GM18508 (cell line): ENCODE data around the gene ZFYVE9.
"Not testable (repeated sequence)": the region's sequence is repeated elsewhere in the genome, so short reads cannot be mapped to it uniquely, and the experiment has no call there.

Experiments used
- ATAC-seq: cut with Tn5 transposase; IDR thresholded peaks from one replicate; pipeline ENCODE4 v1.9.1; 2021; ENCODE audit warnings: moderate number of reproducible peaks; ENCODE audit not compliant: insufficient read depth, unreplicated experiment

The ZFYVE9 gene, protein sequence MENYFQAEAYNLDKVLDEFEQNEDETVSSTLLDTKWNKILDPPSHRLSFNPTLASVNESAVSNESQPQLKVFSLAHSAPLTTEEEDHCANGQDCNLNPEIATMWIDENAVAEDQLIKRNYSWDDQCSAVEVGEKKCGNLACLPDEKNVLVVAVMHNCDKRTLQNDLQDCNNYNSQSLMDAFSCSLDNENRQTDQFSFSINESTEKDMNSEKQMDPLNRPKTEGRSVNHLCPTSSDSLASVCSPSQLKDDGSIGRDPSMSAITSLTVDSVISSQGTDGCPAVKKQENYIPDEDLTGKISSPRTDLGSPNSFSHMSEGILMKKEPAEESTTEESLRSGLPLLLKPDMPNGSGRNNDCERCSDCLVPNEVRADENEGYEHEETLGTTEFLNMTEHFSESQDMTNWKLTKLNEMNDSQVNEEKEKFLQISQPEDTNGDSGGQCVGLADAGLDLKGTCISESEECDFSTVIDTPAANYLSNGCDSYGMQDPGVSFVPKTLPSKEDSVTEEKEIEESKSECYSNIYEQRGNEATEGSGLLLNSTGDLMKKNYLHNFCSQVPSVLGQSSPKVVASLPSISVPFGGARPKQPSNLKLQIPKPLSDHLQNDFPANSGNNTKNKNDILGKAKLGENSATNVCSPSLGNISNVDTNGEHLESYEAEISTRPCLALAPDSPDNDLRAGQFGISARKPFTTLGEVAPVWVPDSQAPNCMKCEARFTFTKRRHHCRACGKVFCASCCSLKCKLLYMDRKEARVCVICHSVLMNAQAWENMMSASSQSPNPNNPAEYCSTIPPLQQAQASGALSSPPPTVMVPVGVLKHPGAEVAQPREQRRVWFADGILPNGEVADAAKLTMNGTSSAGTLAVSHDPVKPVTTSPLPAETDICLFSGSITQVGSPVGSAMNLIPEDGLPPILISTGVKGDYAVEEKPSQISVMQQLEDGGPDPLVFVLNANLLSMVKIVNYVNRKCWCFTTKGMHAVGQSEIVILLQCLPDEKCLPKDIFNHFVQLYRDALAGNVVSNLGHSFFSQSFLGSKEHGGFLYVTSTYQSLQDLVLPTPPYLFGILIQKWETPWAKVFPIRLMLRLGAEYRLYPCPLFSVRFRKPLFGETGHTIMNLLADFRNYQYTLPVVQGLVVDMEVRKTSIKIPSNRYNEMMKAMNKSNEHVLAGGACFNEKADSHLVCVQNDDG (N-terminal part only)

DNA sequence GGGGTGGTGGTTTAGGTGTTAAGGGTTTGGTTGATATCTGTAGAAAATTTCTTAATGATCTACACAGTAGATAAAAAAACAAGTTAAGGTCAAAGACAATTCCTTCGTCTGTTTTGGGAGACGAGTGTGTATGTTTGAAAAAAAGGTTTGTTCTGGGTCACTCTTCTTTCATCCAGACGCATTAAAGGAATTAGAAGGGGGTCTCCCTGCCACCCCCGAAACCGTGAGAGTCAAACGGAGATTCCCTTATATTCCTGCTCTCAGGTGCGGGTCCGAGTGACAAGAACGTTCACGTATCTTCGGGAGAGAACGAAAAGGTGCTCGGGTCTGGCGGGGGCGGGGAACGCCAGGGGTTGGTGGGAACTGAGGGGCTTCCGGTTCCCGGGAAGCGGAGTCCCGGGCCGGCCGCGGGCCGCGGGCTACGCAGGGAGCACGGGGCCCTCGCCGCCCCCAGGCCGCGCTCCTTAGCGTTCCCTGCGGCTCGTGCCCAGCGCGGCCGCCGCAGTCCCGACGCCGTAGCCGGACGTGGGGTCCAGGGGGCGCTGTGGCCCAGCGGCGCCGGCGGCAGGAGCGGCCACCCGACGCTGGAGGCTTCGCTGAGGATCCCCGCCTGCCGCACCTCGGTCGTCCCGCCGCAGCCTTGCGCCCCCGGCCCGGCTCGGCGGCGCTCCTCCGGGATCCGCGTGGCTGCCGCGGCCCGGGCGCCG lies at the start of gene ZFYVE9:
Gene ZFYVE9, plus strand, starts transcription at position 577 of the 707 bp plus-strand sequence. CDS start 91,118 bp downstream, outside the sequence.
- ATAC-seq: no peak

DNA sequence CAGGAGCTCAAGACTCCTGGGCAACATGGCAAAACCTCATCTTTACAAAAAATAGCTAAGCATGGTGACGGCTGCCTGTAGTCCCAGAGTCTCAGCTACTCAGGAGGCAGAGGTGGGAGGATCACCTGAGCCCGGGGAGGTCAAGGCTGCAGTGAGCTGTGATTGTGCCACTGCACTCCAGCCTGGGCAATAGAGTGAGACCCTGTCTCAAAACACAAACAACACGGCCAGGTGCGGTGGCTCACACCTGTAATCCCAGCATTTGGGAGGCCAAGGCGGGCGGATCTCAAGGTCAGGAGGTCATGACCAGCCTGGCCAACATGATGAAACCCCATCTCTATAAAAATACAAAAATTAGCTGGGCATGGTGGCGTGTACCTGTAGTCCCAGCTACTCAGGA lies 47.6 kb upstream of the ZFYVE9 start:
- not testable (repeated sequence) for ATAC-seq

DNA sequence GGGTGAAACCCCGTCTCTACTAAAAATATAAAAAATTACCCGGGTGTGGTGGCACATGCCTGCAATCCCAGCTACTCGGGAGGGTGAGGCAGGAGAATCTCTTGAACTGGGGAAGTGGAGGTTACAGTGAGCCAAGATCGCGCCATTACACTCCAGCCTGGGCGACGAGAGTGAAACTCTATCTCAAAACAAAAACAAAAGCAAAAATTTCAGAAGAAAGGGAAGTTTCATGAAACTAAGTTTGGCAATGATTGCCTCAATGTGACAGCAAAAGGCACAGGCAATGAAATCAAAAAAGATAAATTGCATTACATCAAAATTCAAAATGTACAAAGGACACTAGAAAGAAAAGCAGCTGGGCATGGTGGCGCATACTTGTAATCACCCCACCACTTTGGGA lies 45.7 kb upstream of the ZFYVE9 start:
- no peak for ATAC-seq

DNA sequence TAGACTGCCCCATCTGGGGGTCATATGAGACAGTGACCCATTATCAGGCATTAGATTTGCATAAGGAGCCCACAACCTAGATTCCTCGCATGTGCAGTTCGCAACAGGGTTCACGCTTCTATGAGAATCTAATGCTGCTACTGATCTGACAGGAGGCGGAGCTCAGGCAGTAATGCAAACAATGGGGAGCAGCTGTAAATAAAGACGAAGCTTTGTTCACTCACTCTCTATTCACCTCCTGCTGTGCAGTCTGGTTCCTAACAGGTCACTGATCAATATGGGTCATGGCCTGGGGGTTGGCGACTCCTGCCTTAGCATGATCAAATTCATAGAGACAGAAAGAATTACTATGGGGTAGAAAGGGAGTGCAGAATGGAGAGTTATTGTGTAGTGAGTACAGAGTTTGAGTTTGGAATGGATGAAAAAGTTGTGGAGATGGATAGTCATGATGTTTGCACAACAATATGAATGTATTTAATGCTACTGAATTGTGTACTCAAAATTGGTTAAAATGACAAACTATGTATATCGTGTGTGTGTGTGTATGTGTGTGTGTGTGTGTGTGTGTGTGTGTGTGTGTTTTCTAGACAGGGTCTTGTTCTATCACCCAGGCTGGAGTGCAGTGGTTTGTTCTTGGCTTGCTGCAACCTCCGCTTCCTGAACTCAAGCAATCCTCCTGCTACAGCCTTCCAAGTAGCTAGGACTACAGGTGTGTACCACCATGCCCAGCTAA lies 43.6 kb upstream of the ZFYVE9 start:
- no peak for ATAC-seq

DNA sequence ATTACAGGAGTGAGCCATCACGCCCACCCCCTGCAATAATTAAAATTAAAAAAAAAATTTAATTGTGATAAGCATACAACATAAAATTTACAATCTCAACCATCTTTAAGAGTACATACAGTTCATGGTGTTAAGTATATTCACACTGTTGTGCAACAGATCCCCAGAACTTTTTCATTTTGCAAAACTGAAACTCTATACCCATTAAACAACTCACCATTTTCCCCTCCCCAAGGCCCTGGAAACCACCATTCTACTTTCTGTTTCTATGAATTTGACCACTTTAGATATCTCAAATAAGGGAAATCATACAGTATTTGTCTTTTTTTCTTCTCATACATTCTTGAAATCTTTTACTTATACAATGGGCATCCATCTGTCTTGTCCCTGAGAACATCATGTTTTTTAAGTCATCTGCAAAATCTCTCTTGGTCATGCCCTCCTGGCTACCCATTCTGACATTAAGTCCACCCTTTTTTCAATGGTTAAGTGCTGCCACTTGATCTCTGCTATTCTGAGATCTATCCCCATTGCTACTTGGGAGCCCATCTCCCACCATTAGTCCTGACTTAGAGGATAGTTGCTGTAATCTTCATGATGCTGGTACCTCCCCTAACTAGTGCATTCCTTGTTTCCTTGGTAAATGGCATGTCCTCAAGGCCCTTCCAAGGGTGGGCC lies 39.4 kb upstream of the ZFYVE9 start:
- ATAC-seq: peak; percentile 60

DNA sequence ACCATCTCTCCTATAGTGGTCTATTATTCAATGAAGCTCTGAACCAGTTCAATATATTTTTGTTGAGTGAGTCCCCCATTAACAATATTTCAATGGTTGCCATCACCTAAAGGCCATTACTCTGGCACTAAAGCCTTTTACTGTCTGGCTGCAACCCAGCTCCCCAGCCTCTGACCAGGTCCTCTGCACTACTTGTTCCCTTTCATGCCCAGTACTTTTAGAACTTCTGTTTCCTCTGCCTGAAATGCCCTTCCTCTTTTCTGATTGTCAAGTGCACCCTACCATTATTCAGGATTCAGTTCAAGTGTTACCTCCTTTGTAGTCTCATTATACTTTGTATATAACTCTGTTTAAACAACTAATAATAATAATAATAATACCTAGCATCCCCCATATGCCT lies 30.4 kb upstream of the ZFYVE9 start:
- ATAC-seq: no peak

DNA sequence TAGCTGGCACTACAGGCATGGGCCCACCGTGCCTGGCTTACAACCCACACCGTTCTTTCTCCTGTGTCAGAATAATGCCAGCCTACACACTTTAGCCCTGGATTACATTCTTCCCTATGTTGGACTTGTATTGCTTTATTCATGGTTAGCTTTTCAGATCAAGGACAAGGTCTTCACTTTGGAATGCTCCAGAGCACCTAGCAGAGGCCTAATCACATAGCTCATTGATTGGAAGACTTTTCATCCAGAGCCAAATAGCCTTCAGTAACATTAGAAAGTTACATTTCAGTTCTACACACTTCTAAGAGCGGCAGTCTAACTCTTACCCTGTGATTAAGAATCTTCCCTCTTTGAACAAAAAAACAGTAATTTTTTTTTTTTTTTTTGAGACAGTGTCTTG lies 29.4 kb upstream of the ZFYVE9 start:
- ATAC-seq: no peak

DNA sequence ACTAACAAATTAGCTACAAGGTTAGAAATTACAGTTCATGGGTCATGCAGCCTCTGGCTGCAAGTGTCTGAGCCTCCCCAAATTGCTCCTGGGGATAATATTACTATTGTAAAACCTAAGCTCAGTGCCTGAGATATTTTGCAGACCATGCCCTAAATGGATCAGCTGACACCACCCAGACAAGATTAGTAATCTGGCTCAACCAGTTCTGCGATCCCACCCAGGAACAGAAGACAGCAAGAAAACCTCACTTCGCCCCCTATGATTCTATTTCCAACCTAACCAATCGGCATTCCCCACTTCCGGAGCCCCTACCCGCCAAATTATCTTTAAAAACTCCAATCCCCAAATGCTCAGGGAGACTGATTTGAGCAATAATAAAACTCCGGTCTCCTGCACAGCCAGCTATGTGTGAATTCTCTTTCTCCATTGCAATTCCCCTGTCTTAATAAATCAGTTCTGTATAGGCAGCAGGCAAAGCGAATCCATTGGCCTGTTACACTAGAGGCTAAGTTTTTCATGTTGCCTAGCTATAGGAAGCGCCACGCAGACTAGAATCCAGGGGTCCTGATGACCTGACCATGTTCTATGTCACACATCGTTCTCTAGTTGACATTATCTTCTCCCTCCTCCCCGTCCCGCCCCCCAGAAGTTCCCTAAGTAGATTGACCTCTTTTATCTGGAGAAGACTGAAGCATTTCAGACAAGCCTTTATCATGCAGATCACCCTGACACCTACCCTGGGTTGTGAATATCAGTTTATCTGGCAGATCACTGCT lies 22.4 kb upstream of the ZFYVE9 start:
- no peak for ATAC-seq

DNA sequence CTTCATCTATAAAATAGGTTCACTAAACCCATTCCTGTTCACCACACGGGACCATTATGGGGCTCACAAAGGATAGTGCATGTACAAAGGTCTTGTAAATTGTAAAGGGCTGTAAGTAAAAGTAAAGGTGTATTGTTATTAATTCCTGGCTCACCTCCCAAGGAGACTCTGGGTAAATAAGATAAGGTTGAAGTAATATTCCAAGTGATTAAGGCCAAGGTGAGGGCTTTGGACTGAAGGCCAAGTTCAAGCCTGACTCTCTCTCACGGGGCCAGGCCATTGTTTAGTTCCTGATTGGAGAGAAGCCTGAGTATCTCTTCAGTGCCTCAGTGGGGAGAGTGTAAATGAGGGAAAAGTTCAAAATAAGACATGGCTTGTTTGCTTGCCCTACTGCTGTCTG lies 19.5 kb upstream of the ZFYVE9 start:
- ATAC-seq: no peak

DNA sequence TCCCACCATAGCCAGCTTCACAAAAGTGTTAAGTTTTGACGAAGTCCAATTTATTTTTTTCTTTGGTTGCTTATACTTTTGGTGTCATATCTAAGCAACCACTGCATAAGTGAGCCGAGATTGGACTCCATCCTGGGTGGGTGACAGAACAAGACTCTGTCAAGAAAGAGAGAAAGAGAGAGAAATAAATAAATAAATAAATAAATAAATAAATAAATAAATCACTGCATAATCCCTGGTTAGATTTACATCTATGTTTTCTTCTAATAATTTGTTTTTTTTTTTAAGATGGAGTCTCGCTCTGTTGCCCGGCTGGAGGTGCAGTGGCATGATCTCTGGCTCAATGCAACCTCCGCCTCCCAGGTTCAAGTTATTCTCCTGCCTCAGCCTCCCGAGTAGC lies 18.3 kb upstream of the ZFYVE9 start:
- no peak for ATAC-seq

DNA sequence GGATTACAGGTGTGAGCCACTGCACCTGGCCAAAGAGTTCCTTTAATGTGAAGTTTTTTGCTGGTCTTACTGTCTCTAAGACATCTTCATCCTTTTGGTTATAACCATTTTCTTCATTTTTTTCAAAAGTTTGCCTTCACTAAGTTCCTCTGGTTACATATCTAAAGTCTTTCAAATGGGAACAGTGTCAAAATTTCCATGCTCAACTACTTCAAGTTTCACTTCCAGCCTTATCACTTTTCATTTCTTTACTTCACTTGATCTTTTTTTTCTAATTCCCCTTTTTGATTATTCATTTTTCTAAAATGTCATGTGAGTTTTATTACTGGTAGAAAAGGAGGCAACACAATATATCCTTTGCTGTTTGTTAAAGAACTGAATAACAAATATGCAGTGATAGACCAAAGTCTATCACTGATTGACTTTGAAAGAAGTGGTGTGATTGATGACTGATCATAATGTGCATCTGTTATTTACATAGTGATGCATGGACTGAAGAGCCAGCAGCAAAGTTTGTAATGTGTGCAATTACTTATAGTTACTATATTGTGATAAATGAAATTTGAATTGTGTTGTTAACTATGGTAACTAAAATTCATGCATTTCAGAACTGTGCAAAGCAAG lies 16.0 kb upstream of the ZFYVE9 start:
- no peak for ATAC-seq

DNA sequence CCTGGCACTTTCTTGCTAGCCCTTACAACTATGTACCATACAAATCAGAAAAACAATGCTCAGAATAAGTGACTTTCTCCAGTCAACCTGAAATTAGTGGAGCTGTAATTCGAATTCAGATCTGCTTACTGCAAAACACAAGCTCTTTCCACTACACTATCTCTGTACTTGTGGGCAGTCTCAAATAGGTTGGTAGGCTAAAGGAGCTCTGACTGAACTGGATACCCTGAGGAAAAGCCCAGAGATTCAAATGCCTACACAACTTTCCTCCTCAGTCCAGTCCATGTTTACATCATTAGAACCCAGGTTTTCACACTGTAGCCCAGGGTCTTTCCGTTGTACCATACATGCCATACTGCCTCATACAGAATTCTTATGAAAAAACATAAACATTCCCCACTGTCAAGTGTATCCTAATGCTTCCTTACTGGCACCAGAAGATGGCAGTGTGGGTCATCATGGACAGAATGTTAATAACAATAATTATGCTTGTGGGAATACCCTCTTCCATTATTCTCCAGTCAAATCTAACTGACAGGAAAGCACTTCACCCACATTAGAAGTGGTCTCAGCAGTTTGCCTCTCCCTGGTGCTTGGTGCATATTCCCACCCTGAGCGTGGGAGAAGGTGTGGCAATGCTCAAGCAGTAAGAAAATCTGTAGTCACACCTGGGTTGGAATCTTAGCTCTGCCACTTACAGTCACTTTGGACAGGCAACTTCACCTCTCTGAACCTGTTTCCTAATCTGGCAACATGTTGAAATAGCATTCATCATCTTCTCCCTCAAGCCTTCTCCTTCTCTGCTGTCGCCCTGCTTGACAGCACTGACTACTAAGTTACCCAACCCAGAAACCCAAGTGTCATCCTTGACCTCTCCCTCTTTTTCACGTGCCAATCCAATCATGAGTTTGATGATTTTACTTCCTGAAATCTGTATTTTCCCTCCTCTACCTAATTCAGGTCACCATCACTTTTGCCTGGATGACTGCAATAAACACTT lies 14.4 kb upstream of the ZFYVE9 start:
- ATAC-seq: no peak

DNA sequence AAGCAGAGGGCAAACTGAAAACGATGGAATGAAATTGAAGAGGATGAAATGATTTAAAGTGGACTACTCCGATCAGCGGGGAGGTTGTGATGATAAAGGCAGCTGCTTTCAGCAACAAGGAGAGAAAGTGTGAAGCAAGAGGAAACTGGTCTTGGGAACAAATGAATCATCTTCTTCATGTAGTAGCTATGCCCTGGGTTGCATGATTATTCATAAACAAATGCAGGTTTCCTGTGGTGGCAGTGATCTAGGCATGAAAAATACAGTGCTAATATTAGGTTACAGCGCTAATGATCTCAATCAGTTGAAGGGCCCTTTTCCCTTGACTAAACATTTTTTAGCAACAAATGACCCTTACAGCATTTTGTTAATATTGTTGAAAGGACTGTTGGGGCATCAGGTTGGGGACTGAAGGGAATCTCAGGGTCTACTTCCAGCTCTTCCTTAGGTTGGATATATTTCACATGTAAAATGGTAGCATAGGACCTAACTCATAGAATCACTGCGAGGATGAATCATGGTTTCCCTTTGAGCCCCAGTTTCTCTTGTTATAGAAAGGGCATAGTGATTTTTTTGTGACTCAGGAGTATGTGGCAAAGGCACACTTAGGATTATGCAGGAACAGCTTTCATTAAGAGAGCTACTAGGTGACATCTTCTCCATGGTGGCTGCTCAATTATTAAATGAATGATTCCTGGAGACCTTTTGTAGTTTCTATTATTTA lies 1.9 kb upstream of the ZFYVE9 start:
- no peak for ATAC-seq

DNA sequence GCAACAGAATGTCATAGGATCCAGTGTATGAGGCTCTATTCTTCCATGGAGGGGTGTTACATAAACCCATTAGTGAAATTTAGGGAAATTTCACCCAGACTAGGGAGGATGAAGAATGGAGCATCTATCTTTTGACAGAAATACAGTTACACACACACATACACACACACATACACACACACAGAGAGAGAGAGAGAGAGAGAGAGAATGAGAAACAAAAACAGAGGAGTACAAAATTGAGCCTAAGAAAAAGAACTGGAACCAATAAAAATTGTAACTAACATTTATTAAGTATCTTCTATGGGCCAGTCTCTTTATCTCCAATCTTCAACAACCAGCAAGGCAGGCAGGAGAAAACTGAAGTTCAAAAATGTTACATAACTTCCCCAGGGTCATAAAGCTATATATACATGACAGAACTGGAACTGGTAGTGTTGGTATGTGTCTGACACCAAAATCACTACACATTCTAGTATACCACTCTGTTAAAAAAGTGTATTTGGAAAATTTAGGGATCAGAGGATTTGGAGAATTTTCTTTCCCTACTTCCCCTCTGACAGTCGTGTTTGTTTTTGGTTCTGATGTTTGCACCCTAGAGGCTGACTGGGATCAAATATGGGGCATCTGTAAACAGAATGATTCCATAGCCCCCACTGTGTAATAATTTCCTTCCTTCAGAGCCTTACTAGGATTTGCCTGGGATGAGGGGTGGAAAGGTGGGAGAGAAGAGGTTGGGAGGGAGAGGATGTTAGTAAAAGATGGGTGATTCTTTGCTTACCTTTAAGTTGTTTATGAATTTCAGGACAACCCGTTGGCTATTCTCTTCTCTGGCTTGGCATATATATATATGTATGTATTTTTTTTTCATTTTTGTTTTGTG lies 1.0 kb upstream of the ZFYVE9 start:
- no peak for ATAC-seq
